NCI-H1436 treated with DMSO at 0.1 percent for 48 hours (cell line): ENCODE data around the gene S100A12.

Experiments used
- DNase-seq: peaks from one replicate; lab custom pipeline; 2025; lab: John Stamatoyannopoulos, UW

The S100A12 gene

DNA sequence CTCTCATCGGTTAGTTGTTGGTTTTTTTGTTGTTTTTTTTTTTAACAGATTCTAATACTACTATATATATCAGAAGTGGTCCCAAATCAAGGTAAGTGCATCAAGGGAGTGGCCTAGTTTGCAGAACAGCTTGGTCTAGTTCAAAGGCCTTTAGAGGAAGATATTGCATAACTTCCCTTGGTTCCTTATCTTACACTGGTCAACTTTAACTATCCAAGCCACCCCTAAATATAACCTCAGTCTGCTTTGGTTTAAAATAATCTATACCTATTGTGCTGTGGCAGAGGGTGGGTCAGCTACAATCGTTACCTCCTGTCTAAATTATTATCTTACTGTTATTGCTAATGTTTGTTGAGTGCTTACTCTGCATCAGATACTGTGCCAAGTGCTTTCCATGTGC lies 6.9 kb downstream of the S100A12 start:
- DNase-seq: no peak

GRCh38 chr1:153367090-153367489 lies 8.3 kb downstream of the S100A12 start:
- DNase-seq: no peak

- no peak for DNase-seq
Observed at GRCh38 chr1:153366261-153366660, 9.2 kb downstream of the S100A12 start.

GRCh38 chr1:153365696-153366095 lies 9.7 kb downstream of the S100A12 start:
- no peak for DNase-seq

DNA sequence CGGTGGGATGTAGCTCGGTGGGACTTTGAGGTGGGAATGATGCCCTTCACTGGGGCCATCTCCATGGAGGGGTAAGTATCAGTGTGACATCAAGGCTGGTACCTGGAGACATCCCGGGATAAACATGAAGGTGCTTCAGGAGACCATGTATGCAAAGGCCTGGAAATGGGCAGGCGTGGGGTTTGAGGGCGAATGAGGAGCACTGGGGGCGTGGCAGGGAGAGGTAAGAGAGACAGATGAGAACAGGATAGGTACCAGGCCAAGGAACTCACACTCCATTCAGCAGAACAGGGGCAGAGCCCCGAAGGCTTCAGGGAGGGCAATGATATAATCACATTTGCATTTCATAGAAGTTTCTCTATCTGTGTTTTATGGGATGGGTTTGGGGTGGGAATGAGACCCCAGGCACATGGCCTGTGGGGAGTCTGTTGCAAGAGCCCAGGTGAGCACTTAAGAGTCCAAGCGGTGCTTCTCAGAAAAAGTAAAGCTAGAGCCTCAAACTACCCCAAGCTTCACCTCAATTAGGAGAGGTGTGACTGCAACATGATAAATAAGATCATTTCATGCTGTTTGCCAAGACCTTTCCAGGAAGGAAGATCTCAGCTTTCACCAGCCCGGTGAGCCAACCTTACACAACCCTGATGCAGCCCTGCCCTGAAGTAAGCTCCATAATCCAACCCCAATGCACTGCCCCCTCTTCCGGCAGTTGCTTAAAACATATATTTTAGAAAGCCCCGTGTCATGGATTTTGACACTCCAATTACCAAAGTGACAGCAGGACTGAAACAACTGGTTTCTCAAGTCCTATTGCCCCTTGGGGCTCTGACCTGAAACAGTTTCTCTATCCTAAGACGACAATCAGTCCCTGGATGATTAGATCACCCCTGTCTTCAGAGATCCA lies 10.4 kb downstream of the S100A12 start:
- DNase-seq: no peak

DNA sequence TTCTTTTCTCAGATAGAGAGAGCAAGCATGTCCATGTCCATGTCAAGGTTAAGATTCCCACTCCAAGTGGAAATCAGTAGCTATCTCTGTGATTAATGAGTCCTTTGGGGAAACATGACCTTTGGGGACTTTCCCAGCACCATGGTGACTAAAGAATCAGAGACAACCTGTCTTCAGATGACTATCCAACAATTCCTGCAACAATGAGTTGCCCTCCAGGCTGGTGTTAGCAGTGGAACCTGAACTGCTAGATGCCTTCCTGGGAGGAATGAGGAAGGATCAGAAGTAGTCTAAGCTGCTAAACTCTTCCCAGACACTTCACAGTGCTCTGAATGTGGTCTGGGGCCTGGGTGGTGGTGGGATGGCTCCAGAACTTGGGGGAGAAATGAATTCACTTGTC lies 11.3 kb downstream of the S100A12 start:
- no peak for DNase-seq

DNA sequence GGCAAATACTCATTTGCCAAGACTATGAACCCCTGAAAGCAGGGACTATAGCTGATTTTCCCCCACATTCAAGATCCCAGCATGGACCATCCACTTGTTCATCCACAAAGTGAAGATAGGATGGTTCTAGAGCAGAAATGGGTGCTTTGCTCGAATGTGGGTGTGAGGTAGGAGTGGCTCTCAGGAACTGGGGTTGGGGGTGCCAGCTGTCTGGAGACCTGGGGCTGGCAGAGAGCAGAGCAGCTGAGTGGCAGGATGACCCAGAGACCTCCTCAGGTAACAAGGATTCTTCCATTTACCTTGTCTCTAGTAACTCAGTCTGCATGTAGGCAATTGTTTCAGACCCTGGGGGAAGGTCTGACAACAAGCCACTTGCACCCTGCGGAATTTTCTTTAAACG lies 11.8 kb downstream of the S100A12 start:
- DNase-seq: no peak

GRCh38 chr1:153362187-153362775 lies 13.1 kb downstream of the S100A12 start:
- no peak for DNase-seq

DNA sequence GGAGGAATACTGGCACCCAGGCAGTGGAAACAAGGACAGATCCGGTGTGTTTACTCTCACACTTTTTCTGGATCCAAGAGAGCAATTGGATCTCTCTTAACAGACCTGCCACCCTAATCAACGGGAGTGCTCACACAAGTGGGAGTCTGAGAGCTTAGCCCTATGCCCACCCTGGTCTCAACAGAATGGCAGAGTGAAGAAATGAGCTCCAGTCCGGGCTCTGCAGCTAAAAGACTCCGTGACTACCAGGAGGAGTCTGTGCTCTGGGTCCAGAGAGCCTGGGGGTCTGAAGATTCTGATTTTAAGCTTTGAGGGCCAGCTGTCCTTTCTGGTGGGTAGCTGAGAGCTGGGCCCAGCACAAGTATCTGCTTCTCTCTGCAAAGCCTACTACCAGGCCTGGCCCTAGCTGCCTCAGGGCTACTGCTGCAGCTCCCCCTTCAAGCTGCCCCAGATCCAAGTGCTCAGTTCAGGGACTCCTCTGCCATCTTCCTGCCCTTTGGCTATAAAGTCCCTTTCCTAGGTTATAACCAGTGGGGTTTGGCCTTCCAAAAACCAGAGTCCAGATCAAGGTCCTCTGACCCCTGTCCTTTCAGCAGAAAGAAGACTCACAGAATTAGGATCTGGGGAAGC lies 13.8 kb downstream of the S100A12 start:
- DNase-seq: no peak

DNA sequence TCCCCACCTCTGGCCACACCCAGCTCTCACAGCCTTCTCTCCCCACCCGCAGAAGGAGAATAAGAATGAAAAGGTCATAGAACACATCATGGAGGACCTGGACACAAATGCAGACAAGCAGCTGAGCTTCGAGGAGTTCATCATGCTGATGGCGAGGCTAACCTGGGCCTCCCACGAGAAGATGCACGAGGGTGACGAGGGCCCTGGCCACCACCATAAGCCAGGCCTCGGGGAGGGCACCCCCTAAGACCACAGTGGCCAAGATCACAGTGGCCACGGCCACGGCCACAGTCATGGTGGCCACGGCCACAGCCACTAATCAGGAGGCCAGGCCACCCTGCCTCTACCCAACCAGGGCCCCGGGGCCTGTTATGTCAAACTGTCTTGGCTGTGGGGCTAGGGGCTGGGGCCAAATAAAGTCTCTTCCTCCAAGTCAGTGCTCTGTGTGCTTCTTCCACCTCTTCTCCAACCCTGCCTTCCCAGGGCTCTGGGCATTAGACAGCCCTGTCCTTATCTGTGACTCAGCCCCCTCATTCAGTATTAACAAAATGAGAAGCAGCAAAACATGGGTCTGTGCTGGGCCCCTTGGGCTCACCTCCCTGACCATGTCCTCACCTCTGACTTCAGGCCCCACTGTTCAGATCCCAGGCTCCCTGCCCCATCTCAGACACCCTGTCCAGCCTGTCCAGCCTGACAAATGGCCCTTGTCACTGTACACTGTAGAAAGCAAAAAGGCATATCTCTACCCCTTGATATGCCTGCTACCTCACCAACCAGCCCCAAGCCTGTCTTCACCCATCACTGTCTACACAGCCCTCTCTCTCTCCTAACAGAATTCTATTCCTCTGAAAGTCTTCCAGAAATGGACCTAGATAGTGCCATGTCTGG lies 14.6 kb downstream of the S100A12 start:
- no peak for DNase-seq

DNA sequence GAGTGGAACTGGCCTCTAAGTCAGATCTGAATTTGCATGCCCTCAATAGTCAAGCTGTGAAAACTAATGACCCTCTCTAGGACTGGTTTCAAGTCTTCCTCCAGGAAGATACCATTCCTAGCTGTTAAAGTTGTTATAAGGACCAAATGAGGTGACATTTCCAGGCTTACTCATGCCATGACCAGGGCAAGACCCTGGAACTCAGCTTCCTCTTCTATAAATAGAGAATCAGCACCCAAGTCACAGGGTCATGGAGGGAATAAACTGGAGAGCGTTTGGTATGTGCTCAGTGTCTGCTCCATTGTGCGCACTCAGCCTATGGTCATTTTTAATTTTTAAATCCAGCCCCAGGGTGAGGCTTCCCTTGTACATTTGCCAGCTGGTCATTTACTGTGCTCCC lies 15.2 kb downstream of the S100A12 start:
- DNase-seq: no peak

- no peak for DNase-seq
Observed at GRCh38 chr1:153359241-153359640, 16.2 kb downstream of the S100A12 start.

DNA sequence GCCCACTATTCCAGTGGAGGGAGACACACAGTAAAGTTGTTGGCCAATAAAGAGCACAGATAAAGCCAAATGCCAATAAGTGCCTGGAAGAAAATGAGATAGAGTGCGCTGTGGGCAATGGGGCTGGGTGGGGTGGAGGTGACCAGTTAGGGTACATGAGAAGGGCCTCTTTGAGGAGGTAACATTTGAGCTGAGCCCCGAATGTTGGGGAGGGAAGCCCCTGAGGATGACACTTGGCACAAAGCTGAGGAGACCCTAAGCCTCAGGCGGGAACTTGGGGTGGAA lies 16.8 kb downstream of the S100A12 start:
- DNase-seq: no peak

DNA sequence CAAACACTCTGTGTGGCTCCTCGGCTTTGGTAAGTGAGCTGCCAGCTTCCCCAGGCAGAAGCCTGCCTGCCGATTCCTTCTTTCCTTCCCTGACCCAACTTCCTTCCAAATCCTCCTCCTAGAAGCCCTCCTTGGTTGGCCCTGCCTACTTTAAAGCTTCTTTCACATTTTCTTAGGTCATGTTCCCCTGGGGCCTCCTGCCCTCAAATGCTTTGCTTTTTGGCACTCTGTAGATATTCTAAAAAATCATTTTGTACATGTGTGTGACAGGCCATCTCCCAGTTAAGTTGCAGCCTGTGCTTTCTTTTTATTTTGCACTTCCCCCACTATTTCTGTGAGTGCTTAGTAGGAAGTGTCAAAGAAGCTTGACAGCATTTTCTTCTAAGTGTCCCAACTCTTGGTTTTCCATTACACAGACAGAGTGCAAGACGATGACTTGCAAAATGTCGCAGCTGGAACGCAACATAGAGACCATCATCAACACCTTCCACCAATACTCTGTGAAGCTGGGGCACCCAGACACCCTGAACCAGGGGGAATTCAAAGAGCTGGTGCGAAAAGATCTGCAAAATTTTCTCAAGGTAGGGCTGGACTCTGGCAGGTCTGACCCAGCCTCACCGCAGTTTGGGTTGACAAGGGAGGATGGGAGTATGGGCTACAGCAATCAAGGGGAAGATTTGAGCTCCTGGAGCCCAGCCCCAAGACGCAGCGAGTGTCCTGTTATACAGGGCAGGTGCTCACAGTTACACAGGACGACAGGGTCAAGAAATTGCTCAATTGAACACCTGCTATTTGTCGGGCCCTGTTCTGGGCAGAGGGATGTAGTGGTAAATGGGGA lies 17.3 kb downstream of the S100A12 start, which contains the start of gene S100A9:
S100A9 (plus strand) TSS at position 2 of the 838 bp plus-strand sequence; CDS start at position 432, 430 bp downstream.
- DNase-seq: no peak

DNA sequence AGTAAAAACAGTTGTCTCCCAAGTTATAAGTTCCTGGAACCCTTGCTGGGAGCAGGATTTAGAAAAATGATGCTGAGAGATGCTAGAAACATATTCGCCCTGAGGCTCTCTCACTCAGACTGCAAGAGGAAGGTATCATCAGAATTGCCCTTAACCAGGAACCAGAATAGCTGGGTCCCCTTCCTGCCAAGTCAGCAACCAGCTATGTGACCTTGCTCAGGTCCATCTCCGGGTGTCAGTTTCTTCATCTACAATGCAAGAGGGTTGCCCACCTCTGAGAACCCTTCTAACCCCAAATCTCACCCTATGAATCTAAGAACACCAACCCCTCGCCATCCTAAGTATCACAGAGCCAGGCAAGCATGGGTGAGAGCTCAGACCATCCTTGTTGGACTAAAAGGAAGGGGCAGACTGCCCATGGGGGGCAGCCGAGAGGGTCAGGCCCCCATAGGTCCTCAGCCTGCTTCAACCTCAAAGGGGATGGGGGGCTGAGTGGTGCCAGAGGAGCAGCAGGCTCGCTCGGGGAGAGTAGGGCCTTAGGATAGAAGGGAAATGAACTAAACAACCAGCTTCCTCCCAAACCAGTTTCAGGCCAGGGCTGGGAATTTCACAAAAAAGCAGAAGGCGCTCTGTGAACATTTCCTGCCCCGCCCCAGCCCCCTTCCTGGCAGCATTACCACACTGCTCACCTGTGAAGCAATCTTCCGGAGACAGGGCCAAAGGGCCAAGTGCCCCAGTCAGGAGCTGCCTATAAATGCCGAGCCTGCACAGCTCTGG lies 18.2 kb downstream of the S100A12 start:
- DNase-seq: no peak

- no peak for DNase-seq
Observed at GRCh38 chr1:153356392-153357075, 18.9 kb downstream of the S100A12 start.

GRCh38 chr1:153355445-153356071 lies 19.9 kb downstream of the S100A12 start:
- DNase-seq: peak; percentile 7

DNA sequence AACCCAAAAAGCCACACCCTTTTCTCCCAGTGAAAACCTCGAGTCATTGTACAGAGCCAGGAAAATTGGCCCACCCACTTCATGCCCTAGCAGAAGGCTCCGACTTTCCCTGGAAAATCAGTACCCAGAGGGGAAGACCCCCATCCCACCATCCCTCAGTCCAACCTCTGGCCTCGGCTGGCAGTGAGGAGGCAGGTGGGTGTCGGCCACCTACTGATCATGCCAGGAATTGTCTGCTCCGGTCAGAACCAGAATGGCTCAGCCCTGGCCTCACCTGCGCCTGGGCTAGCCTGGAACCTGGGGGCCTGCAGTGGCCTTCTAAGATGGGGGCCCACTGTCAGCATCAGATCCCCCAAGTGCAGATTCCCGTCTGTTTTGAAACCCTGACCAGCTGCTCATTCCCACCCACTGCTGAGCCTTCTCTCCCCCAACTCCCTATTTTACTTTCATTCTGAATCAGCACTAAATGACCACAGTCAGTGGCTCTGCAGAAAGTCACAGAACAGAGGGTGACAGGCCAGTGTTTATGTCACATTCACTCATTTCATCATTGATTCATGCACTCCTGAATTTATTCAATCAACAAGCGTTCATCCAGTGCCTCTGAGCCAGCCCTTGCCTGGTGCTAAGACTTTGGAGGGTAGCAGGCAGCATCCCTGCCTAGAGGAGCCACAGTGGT lies 20.8 kb downstream of the S100A12 start:
- no peak for DNase-seq
